RCC 7860 (cell line): ENCODE measurements around the gene NEUROD6.

ENCODE experiments used
- DNase-seq: peaks from one replicate; pipeline ENCODE4 v3.0.0-alpha.2; 2015; ENCODE audit warnings: low spot score
- FAIRE-seq: peaks from 2 replicates; lab custom pipeline; 2012; peaks lifted over from hg19 to GRCh38; lab: Jason Lieb, UNC

The NEUROD6 gene

GRCh38 chr7:31335161-31335856 is 5.2 kb downstream of the NEUROD6 start:
- FAIRE-seq, result no peak
- no peak for DNase-seq

GRCh38 chr7:31333291-31333690 is 7.2 kb downstream of the NEUROD6 start:
- FAIRE-seq (no peak), DNase-seq (no peak)

GRCh38 chr7:31327071-31327470 is 13.5 kb downstream of the NEUROD6 start:
- DNase-seq (peak; percentile 51), FAIRE-seq (no peak)

- FAIRE-seq (no peak), DNase-seq (no peak)
These were observed 14.1 kb downstream of the NEUROD6 start for GRCh38 chr7:31326416-31326815.

- DNase-seq (no peak), FAIRE-seq (no peak)
These were observed 17.4 kb downstream of the NEUROD6 start for GRCh38 chr7:31323101-31323500.

GRCh38 chr7:31320675-31321074 is 19.9 kb downstream of the NEUROD6 start:
- DNase-seq (no peak), FAIRE-seq (no peak)

GRCh38 chr7:31318313-31318712 is 22.2 kb downstream of the NEUROD6 start:
- DNase-seq (no peak), FAIRE-seq (no peak)

GRCh38 chr7:31316876-31317275 is 23.6 kb downstream of the NEUROD6 start:
- FAIRE-seq (no peak), DNase-seq (no peak)

GRCh38 chr7:31315758-31316157 is 24.8 kb downstream of the NEUROD6 start:
- FAIRE-seq (no peak), DNase-seq (no peak)

GRCh38 chr7:31314781-31315180 is 25.7 kb downstream of the NEUROD6 start:
- DNase-seq, result no peak
- FAIRE-seq, result no peak

GRCh38 chr7:31312889-31313288 is 27.6 kb downstream of the NEUROD6 start:
- DNase-seq (no peak), FAIRE-seq (no peak)

- DNase-seq (no peak), FAIRE-seq (no peak)
These were observed 29.0 kb downstream of the NEUROD6 start for GRCh38 chr7:31311552-31311951.

GRCh38 chr7:31310321-31310935 is 30.1 kb downstream of the NEUROD6 start:
- FAIRE-seq (no peak), DNase-seq (no peak)

GRCh38 chr7:31309407-31309806 is 31.1 kb downstream of the NEUROD6 start:
- no peak for FAIRE-seq

GRCh38 chr7:31308652-31309051 is 31.9 kb downstream of the NEUROD6 start:
- DNase-seq (no peak), FAIRE-seq (no peak)

More at GRCh38 chr7:31309407-31309806, 31.1 kb downstream of the NEUROD6 start:
- DNase-seq, result no peak

- no peak for FAIRE-seq
These were observed 32.6 kb downstream of the NEUROD6 start for GRCh38 chr7:31307972-31308371.

GRCh38 chr7:31305260-31305659 is 35.3 kb downstream of the NEUROD6 start:
- FAIRE-seq (no peak), DNase-seq (no peak)

More at GRCh38 chr7:31307972-31308371, 32.6 kb downstream of the NEUROD6 start:
- no peak for DNase-seq

- FAIRE-seq, result no peak
These were observed 36.1 kb downstream of the NEUROD6 start for GRCh38 chr7:31304446-31304845.

GRCh38 chr7:31302356-31302755 is 38.2 kb downstream of the NEUROD6 start:
- DNase-seq (no peak), FAIRE-seq (no peak)

More at GRCh38 chr7:31304446-31304845, 36.1 kb downstream of the NEUROD6 start:
- DNase-seq, result no peak

GRCh38 chr7:31299336-31299735 is 41.2 kb downstream of the NEUROD6 start:
- no peak for FAIRE-seq
- DNase-seq, result no peak

- no peak for DNase-seq
These were observed 49.9 kb downstream of the NEUROD6 start for GRCh38 chr7:31290601-31291000.

More at GRCh38 chr7:31290601-31291000, 49.9 kb downstream of the NEUROD6 start:
- no peak for FAIRE-seq
